GM19328 (cell line): ENCODE data around the gene SLC39A11.

Experiments used
- ATAC-seq: cut with Tn5 transposase; IDR thresholded peaks from one replicate; pipeline ENCODE4 v1.9.1; 2021; ENCODE audit warnings: mild to moderate bottlenecking, moderate library complexity; ENCODE audit not compliant: unreplicated experiment

The SLC39A11 gene

DNA sequence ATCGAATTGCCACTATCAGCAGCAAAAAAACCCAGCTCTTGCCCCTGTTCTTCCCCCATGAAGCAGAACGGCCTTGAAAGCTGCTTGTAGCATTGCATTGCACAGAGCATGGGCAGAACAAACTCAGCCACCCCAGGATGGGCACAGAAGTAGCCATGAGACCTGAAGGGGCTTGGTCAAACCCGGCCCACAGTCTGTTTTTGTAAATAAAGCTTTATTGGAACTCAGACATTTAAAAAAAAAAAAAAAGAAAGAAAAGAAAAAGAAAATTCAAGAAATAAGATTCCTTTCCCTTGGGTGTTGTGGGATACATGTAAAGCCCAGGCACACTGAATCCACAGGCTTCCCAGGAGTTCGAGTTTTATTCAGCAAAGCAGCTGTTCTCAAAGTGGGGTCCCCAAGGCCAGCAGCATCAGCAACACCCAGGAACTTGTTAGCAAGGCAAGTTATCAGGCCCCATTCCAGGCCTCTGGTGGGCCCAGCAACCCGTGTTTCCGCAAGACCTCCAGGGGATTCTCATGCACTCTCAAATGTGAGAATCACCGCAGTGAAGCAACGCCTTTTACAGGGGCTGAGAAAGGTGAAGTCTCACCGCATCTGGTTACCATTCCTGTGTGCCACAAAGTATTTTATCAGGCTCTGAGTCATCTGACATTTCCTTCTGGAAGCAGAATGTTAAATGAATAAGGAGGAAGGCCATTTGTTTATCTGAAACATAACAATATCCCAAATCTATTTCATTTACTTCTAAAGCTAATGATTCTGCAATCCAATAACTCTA lies 108.2 kb downstream of the SLC39A11 start:
- no peak for ATAC-seq

DNA sequence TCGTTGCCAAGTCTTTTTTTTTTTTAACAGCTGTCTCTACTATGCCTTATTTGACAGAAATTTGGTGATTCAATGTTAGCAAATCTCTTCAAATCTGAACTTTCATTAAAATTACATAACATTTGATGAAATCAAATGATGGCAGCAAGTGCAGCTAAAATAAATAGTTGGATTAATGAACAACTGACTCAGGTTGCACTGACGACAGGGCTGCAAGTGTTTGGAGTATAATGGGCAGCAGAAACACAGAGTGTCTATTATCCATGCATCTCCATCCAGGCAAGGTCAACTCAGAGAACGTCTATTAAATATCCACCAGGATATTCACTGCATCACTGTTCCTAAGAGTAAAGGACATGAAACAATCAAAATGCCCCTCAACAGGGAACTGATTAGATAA lies 109.8 kb downstream of the SLC39A11 start:
- ATAC-seq: no peak

DNA sequence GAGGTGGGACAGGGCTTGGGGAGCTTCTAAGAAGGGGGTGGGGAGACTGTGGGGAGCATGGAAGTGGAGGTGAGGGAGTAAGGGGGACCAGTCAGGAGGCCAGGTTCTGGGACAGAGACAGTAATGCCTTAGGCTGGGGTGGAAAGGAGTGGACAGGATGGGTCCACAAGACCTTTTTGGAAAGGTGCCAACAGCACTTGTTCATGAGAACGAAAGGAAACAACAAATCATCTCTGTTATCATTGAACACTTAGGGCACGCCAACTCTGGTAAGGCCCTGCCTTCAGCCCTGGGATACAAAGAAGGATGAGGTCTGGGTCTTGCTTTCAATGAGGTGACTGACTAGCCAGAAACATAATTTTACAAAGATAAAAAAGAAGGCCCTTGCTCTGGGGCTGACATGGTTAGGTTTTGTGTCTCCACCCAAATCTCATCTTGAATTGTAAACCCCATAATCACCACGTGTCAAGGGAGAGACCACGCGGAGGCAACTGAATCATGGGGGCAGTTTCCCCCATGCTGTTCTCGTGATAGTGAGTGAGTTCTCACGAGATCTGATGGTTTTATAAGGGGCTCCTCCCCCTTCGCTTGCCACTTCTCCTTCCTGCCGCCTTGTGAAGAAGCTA lies 113.8 kb downstream of the SLC39A11 start:
- ATAC-seq: no peak

DNA sequence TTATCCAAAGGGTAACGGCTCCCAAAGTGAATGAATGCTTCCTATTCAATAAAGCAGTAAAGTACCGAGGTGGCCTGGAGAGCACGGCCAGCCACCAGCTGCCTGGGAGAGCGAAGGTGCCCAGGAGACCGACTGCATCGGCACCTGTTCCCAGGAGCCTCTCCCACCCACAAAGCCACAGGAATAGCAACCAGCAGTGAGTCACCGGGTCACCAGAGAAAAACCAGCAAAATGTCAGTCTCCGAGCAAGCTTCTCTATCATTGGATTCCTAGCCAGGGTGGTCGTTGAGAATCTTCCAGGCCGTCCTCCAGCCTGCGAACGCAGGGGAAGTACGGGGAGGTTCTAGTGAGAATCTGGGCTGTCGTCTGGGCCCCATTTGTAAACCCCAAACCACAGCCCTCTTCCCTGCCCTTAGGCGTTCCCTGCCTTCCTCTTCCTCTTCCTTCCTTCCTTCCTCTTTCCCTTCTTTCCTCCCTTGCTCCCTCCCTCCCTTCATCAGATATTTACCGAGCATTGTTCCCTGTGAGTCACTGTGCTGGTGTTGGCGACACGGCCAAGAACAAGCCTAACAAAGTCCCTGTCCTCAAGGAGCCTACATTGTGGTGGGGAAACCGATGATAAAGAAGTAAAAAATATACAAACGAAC lies 114.6 kb downstream of the SLC39A11 start:
- no peak for ATAC-seq

DNA sequence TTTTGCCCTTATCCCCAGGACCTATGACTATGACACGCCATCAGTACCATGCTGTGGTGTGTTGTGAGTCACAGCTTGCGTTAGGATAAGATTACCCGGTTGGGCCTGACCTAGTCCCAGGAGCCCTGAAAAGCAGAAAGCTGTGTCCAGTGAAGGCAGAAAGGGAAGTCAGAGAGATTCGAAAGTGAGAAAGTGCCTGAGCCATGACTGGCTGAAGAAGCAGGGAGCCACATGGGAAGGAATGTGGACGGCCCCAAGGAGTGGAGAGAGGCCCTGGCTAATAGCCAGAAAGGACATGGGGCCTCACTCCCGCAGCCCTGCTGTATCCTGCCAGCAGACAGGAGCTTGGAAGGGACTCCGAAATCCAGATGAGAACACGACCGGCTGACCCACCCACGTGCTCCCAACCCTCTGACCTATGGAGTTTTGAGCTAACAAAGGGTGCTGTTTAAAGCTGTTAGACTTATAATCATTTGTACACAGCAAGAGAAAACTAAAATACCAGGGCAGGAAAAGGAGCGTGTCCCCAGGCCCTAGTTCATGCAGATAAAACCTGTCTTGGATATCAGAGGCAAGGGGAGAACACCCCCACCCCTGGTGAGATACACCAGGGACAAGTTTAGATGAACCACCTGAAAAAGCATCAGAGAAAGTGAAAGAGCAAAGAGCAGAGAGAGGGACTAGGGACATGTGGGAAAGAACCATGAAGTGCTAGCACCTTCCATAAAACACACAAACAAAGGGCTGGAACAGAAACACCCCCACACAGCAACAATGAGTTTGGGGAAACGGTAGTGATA lies 115.3 kb downstream of the SLC39A11 start:
- ATAC-seq: no peak

DNA sequence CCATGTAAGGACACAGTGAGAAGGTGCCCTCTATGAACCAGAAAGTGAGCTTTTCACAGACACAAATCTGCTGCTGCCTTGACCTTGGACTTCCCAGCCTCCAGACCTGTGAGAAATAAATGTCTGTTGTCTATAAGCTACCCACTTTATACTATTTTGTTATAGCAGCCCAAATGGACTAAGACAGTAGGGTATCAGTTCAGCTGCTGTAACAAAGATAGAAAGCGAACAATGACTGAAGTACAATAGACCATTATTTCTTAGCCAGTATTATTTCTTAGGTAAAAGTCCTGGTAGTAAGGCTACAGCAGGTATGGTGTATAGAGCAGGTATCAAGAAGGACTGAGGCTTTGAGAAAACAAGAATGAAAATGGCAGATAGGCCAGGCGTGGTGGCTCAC lies 117.0 kb downstream of the SLC39A11 start:
- ATAC-seq: no peak

DNA sequence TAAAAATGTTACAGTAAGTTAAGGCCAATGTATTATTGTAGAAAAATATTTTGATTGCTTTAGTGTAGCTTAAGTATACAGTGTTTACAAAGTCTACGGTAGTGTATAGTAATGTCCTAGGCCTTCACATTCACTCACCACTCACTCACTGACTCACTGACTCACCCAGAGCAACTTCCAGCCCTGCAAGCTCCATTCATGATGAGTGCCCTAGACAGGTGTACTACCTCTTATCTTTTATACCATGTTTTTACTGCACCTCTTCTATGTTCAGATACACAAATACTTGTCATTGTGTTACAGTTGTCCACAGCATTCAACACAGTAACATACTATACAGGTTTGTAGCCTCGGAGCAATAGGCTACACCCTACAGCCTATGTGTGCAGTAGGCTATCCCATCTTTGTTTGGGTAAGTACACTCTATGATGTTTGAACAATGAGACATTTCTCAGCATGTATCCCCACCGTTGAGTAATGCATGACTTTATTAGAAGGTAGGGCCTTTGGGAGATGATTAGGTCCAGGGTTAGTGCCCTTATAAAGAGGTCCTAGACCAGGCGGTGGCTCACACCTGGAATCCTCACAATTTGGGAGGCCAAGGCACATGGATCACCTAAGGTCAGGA lies 117.8 kb downstream of the SLC39A11 start:
- no peak for ATAC-seq

DNA sequence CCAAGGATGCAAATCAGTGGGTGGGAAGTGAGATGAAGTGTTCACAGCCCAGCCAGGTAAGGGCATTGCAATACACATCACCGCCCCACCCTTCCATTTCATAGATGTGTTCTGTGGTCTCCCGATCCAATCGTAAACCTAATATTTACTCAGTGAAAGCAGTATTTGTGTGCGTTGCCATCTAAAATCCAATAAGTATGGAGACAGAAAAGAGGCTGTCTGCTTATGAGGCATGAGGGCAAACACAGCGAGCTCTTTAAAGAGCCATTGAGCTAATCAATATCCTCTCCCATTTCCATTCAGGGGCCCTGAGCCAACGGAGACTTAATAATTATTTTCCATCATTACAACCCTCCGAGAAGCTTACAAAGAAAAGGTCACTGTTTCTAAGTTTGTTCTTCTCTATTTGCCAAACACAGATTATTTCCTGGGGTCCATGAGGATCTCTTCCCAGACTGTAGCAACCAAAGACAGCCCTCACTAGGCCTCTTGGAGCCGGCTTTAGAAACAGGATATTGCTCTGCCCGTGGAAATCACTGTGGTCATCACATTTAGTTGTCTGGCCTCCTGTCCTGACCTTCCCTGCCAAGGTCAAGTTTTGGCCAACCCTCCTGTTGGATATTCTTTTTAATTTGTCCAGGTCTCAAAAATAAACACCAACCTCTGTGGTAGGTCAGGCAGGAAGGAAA lies 120.1 kb downstream of the SLC39A11 start:
- ATAC-seq: no peak

DNA sequence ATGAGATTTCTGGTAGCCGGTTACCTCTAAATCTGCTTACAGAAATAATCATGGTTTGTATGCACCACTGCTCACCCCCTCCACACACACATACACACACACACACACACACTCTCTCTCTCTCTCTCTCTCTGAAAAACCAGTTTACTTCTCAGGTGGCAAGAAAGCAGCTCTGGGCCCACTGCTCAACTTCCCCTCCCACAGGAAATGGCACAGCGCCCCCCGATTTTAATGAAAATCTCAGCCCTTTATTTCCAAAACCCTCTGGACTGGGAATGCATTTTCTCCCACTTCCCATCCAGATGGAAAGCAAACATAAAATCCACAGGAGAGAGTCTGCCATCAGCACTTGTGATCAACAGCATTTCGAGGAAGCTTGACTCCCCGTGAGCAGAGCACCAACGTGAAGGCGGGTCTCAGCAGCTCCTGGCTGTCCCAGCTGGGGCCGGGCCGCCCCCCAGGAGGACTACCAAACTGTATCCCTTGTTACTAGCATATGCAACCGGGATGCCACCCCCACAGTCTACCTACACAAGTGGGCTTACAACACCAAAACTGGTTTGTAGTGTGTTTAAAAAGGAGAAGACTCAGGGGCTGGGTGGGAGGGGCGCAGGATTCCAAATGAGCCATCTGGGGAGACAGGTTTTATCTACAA lies 121.1 kb downstream of the SLC39A11 start:
- no peak for ATAC-seq

DNA sequence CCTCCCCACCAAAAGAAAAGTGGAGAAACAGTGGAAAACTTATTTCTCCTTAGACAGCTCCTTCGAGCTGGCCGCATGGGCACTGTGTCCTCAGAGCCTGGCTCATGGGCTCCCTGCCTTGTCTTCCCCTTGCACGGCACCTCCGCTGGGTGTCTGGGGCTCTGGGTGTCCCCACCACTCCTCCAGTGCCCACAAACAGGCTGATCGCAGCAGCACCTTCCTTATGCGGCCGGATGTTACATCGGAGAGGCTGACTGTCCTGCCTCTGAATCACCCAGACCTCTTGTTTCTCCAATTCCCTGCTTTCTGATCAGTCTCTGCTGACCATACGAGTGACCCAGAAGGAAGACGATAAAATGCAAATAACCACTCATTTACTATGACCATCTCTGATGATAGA lies 121.7 kb downstream of the SLC39A11 start:
- no peak for ATAC-seq

DNA sequence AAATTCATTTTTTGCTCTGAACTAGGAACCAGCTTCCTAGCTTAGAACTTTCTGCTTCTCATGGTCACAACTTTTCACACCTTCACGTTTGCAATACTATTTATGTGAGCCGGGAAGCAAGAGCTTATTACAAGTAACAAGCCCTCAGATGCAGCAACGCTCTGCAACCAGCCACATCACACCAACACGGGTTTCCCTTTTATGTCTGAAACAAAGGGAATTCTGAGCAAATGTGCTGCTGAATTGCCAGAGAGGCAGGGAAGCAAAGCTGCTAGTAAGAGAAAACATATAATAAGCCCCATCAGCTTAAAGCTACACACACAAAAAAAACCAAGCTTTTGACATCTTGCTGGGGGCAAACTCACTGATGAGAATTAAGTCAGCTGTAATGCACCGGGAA lies 122.2 kb downstream of the SLC39A11 start:
- ATAC-seq: no peak

DNA sequence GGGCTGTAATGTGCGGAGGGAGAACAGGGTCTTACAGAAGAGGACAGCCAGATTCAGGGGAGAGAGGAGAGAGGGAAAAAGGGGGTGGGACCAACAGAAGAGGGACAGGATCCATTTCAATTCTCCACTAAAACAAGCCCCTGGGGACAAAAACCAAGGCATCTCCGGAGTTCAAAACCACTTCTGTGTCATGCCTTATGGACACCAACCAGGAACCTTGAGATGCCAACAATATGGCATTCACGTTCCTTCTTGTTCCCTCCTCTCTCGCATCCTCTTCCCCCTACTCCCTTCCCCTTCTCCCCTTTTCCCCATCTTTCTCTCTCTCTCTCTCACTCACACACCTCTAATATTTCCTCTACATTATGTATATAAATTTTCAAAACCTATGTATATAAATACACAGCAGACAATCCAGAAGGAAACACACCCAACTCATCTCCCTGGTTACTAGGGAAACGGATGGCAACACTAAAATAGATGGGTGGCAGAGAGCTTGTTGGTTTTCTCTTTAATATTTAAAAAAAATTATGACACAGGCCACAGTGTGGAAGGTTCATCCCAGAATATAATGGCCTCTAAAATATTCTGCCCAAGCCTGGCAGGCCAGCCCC lies 123.1 kb downstream of the SLC39A11 start:
- no peak for ATAC-seq

DNA sequence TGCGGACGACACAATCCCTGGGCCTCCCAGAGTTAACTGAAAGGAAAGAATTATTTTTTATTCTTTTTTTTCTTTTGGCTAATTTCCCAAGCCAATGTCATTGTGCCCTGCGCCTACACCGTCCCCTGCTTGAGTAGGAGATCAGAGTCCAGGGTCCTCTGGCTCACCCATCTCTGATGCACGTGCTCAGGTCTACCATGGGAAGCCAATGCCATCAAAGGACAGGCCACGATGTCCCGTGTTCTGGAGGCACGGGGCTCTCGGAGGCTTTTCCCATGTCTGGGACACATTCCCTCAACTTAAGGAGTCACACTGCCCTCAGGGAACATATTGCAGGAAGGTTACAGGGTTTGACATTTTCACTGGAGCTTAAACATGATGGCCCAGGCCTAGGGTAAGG lies 123.7 kb downstream of the SLC39A11 start:
- no peak for ATAC-seq

DNA sequence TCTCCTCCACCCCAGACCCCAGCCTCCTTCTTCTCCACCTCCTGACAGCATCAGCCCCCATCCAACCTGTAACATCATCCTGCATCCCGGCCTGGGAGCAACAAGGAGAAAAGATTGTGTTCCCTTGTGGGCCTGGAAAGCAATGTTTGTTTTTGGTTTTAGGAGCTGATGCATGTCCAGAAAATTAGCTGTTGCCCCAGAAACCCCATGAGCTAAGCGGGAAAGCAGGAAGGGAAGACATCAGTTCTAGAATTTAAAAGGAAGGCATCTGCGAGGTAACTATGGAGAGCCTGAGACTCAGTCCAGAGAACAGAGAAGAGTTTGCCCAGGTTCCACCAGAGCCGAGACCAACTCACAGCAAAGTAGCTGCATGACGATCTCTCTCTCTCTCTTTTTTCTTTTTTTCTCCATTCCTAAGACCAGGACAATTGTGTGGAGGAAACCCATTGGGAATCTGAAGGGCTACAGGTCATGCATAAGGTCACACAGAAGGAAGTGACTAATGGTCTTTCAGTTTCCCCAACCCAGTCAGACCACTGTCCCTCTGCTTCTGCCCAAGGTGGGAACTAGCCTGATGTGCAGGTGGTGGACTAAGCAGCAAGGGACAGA lies 124.4 kb downstream of the SLC39A11 start:
- no peak for ATAC-seq

DNA sequence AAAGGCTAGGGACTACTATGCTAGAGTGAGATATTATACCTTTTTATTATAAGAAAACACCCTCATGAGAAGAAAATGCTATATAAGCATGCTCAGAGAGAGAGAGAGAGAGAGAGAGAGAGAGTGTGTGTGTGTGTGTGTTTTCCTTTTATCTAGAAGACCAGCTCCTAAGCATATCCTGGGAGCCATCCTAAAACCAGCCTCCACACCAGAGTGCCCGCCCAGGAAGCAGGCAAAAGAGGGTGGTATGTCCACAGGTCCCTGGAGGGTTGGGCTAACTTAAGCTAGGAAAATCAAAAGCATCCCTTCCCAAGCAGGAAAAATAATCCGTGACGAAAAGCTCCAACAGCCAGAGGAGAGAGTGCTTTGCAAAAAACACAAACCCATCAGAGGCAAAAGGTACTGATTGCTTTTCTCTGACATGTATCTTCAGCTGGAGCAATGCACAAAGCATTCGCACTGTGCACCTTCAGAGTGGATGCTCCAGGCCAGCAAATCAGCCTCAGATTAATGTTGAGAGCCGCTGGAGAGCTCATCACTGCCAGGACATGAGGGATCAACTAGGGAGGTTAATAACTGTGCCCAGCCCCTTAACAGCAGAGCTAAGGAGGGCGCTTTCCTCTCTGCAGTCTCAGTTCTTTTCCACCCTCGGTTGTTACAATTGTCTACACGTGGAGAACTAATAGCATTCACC lies 125.1 kb downstream of the SLC39A11 start:
- no peak for ATAC-seq

DNA sequence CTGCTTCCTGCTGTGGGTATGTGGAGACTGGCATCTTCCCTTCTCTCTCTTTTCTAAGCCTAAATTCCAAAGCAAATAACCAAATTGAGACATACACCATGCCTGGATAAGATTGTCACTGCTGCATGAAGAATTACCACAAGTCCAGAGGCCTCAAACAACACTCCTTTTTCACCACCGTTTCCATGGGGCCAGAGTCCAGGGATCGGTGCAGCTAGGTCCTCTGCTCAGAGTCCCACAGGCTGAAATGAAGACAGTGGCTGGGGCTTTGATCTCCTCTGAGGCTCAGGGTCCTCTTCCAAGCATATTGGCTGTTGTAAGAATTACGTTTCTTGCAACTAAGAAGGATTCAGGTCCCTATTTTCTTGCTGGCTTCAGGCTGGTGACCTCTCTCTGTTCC lies 130.4 kb downstream of the SLC39A11 start:
- no peak for ATAC-seq

DNA sequence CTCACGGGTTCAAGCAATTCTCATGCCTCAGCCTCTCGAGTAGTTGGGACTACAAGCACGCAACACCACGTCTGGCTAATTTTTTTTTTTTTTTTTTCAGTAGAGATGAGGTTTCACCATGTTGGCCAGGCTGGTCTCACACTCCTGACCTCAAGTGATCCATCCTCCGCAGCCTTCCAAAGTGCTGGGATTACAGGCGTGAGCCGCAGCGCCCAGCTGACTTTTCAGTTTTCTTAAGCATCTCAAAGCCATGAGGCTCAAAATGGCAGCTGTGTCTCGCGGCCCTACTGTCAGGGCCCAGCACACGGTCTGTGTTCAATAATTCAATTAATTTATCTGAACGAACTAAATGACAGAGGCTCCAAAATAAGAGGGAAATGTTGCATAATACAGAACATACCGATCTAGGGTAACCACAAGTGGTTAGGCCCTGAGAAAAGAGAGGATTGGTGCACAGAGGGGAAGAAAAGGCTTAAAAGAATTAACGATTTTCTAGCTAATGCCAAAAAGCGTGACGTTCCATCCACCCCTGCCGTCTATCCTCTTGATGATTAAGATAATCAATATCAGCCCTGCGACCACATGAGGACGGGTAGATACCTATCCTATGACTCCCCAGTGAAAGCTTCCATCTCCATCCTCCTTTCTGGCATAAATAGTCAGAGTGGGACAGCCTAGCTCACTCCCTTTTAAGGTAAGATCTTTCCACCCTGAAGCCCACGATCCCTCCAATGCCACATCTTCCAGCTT lies 136.9 kb downstream of the SLC39A11 start:
- no peak for ATAC-seq

DNA sequence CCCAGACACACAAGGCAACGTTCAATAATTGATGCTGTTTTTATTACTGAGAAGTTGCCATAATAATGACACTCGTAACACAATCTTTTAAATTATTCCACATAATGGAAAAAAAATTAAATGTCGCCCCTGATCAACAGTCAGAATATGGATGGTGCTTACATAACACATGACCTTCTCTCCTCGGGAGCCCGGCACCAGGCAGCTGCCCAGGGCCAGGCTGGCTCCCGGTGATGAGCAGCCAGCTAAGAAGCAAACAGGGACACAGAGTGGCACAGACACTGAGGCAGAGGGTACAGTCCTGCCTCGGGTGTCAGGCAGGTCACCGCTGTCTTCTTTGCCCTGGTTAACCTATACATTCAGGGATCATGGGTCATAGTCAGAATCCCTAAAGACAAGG lies 137.9 kb downstream of the SLC39A11 start:
- no peak for ATAC-seq
